ENCODE measurements around the gene FKBP2. TPM values are rescaled to one million over a fixed set of nuclear protein-coding genes. Genes with fewer than 3 reads are reported as not detected.

Gene FKBP2
- total RNA-seq, 1 donor from 2014 or later: 41.5 TPM

GRCh38 chr11:64287676-64288352 lies 46.9 kb downstream of the FKBP2 start:
- peaks cover 4% of the 10 kb centered on the region for H3K36me3 Mint-ChIP-seq (ENCODE audit: low read depth, unreplicated experiment)
- no peaks in the 10 kb centered on the region for H3K36me3 ChIP-seq (ENCODE audit: insufficient read depth, low read length)
- no peaks in the 10 kb centered on the region for H3K9me3 Mint-ChIP-seq (ENCODE audit: unreplicated experiment)
- H4K20me1 ChIP-seq (ENCODE audit: insufficient read depth, low read length): peaks cover 20% of the 10 kb centered on the region
- H3K27ac ChIP-seq (ENCODE audit: low read depth, low read length): no peak overlapping the region
- peaks cover 13% of the 10 kb centered on the region for H3K4me1 ChIP-seq (ENCODE audit: insufficient read depth, low read length)
- H3K27me3 Mint-ChIP-seq (ENCODE audit: low read depth, unreplicated experiment): peaks cover 20% of the 10 kb centered on the region
- peaks cover 24% of the 10 kb centered on the region for H3K27me3 ChIP-seq (ENCODE audit: insufficient read depth, low read length)
- H2AFZ ChIP-seq (ENCODE audit: low read depth, low read length): no peak overlapping the region
- DNase-seq (ENCODE audit: low read depth) (no peak), FAIRE-seq (no peak)
- TF ChIP-seq EZH2 (IDR thresholded peaks at IDR 0.05; ENCODE audit: insufficient read depth, low read length): no peak
- TF ChIP-seq, protein P1, sequence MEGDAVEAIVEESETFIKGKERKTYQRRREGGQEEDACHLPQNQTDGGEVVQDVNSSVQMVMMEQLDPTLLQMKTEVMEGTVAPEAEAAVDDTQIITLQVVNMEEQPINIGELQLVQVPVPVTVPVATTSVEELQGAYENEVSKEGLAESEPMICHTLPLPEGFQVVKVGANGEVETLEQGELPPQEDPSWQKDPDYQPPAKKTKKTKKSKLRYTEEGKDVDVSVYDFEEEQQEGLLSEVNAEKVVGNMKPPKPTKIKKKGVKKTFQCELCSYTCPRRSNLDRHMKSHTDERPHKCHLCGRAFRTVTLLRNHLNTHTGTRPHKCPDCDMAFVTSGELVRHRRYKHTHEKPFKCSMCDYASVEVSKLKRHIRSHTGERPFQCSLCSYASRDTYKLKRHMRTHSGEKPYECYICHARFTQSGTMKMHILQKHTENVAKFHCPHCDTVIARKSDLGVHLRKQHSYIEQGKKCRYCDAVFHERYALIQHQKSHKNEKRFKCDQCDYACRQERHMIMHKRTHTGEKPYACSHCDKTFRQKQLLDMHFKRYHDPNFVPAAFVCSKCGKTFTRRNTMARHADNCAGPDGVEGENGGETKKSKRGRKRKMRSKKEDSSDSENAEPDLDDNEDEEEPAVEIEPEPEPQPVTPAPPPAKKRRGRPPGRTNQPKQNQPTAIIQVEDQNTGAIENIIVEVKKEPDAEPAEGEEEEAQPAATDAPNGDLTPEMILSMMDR (IDR thresholded peaks at IDR 0.05; ENCODE audit: insufficient read depth, low read depth, low read length): no peak
- H3K9me3 ChIP-seq (ENCODE audit: insufficient read depth, low read depth, low read length): no peaks in the 10 kb centered on the region
- no peak overlapping the region for H3K9ac ChIP-seq (ENCODE audit: low read length)
- H3K27ac Mint-ChIP-seq (ENCODE audit: unreplicated experiment): no peak overlapping the region
- H3K4me2 ChIP-seq (ENCODE audit: low read length): no peak overlapping the region
- peaks cover 16% of the 10 kb centered on the region for H3K79me2 ChIP-seq (ENCODE audit: insufficient read depth, low read length)
- H3K4me3 Mint-ChIP-seq (ENCODE audit: unreplicated experiment): no peak overlapping the region
- H3K4me1 Mint-ChIP-seq (ENCODE audit: low read depth, unreplicated experiment): peaks cover 3% of the 10 kb centered on the region
- no peak overlapping the region for H3K4me3 ChIP-seq (ENCODE audit: insufficient read depth, low read depth, low read length)

GRCh38 chr11:64288353-64288750 lies 47.5 kb downstream of the FKBP2 start:
- no peak overlapping the region for H3K27ac Mint-ChIP-seq (ENCODE audit: unreplicated experiment)
- H3K4me1 ChIP-seq (ENCODE audit: insufficient read depth, low read length): peaks cover 13% of the 10 kb centered on the region
- no peak for TF ChIP-seq EZH2 (IDR thresholded peaks at IDR 0.05; ENCODE audit: insufficient read depth, low read length)
- TF ChIP-seq, protein P1 (IDR thresholded peaks at IDR 0.05; ENCODE audit: insufficient read depth, low read depth, low read length): no peak
- H3K36me3 ChIP-seq (ENCODE audit: insufficient read depth, low read length): no peaks in the 10 kb centered on the region
- no peak overlapping the region for H3K4me3 Mint-ChIP-seq (ENCODE audit: unreplicated experiment)
- peaks cover 11% of the 10 kb centered on the region for H3K79me2 ChIP-seq (ENCODE audit: insufficient read depth, low read length)
- H3K4me1 Mint-ChIP-seq (ENCODE audit: low read depth, unreplicated experiment): peaks cover 3% of the 10 kb centered on the region
- FAIRE-seq (no peak), DNase-seq (ENCODE audit: low read depth) (no peak)
- H3K27me3 ChIP-seq (ENCODE audit: insufficient read depth, low read length): peaks cover 29% of the 10 kb centered on the region
- H3K27me3 Mint-ChIP-seq (ENCODE audit: low read depth, unreplicated experiment): peaks cover 25% of the 10 kb centered on the region
- H3K9ac ChIP-seq (ENCODE audit: low read length): no peak overlapping the region
- H3K27ac ChIP-seq (ENCODE audit: low read depth, low read length): no peak overlapping the region
- H2AFZ ChIP-seq (ENCODE audit: low read depth, low read length): no peak overlapping the region
- peaks cover 4% of the 10 kb centered on the region for H3K36me3 Mint-ChIP-seq (ENCODE audit: low read depth, unreplicated experiment)
- H3K4me3 ChIP-seq (ENCODE audit: insufficient read depth, low read depth, low read length): no peak overlapping the region
- peaks cover 24% of the 10 kb centered on the region for H4K20me1 ChIP-seq (ENCODE audit: insufficient read depth, low read length)
- H3K9me3 Mint-ChIP-seq (ENCODE audit: unreplicated experiment): no peaks in the 10 kb centered on the region
- H3K9me3 ChIP-seq (ENCODE audit: insufficient read depth, low read depth, low read length): no peaks in the 10 kb centered on the region
- H3K4me2 ChIP-seq (ENCODE audit: low read length): no peak overlapping the region

DNA sequence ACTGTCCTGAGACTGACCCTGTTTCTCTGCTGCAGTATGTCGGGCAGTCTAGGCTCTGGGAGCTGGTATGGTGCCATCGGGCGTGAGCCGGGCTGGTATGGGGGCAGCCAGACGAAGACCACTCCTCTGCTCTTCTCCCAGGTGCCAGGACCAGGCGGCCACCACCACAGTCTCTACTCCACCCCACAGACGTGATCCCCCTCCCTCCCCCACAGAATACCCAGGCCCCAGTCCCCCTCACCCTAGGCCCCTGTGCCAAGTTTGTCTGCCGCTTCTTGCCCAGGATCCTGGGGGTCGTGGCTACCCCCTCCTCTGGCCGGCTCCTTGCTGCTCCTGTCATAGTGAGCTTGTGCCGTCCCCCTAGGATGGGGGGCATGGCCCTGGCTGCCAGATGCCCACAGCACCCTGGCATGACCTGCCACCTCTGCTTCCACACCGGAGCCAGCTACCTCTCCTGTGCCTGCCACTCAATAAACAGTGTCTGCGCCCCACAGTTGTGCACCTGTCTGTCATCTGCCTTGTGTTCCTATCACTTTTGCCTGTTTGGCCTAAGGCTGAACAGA lies 48.2 kb downstream of the FKBP2 start:
- Histone ChIP-seq H3K36me3 (ENCODE audit: insufficient read depth, low read length) (no peaks in the 10 kb centered on the region), H3K27ac (ENCODE audit: low read depth, low read length) (no peak overlapping the region), H3K4me1 (ENCODE audit: insufficient read depth, low read length) (peaks cover 9% of the 10 kb centered on the region), H3K27me3 (ENCODE audit: insufficient read depth, low read length) (peaks cover 35% of the 10 kb centered on the region), H3K79me2 (ENCODE audit: insufficient read depth, low read length) (peaks cover 4% of the 10 kb centered on the region), H3K4me2 (ENCODE audit: low read length) (no peak overlapping the region), H4K20me1 (ENCODE audit: insufficient read depth, low read length) (peaks cover 25% of the 10 kb centered on the region), H3K9me3 (ENCODE audit: insufficient read depth, low read depth, low read length) (no peaks in the 10 kb centered on the region), H3K9ac (ENCODE audit: low read length) (no peak overlapping the region), H2AFZ (ENCODE audit: low read depth, low read length) (no peak overlapping the region), H3K4me3 (ENCODE audit: insufficient read depth, low read depth, low read length) (no peak overlapping the region)
- TF ChIP-seq, protein P1 (IDR thresholded peaks at IDR 0.05; ENCODE audit: insufficient read depth, low read depth, low read length): no peak
- TF ChIP-seq EZH2 (IDR thresholded peaks at IDR 0.05; ENCODE audit: insufficient read depth, low read length): no peak
- Mint-ChIP-seq H3K9me3 (ENCODE audit: unreplicated experiment) (no peaks in the 10 kb centered on the region), H3K27me3 (ENCODE audit: low read depth, unreplicated experiment) (peaks cover 27% of the 10 kb centered on the region), H3K36me3 (ENCODE audit: low read depth, unreplicated experiment) (peaks cover 4% of the 10 kb centered on the region), H3K4me1 (ENCODE audit: low read depth, unreplicated experiment) (peaks cover 3% of the 10 kb centered on the region), H3K4me3 (ENCODE audit: unreplicated experiment) (no peak overlapping the region), H3K27ac (ENCODE audit: unreplicated experiment) (no peak overlapping the region)
- FAIRE-seq (no peak), DNase-seq (ENCODE audit: low read depth) (no peak)
